Right lobe of liver (tissue), 6 donors: ENCODE data around the gene ITGA8. TPM values are rescaled to one million over a fixed set of nuclear protein-coding genes. Genes with fewer than 3 reads are reported as not detected.

Experiments
- ATAC-seq, 4 donors: fragments of 200-7000 bp; cut with Tn5 transposase; one replicate each; pipeline ENCODE4 v1.9.1; 2020; ENCODE audit warnings: mild to moderate bottlenecking in 4 of 4, moderate library complexity in 4 of 4
- DNase-seq, 3 donors: peaks; one replicate each; pipeline ENCODE4 v3.0.0-alpha.2; 2020
- H3K27ac ChIP-seq, 3 donors: fragments of 200-600 bp; one replicate each; pipeline ENCODE4 v1.8.0; 2022
- H3K27me3 ChIP-seq, 2 donors: fragments of 200-600 bp; one replicate each; pipeline ENCODE4 v1.8.0; 2022
- H3K36me3 ChIP-seq, 4 donors: fragments of 200-600 bp; sonication (generic) in 1 of 4; one replicate each; pipeline versions ENCODE4 v1.5.1 to v1.8.0; 2017 to 2022; ENCODE audit warnings: control low read depth in 1 of 4
- H3K4me1 ChIP-seq, 4 donors: fragments of 200-600 bp; sonication (generic) in 1 of 4; one replicate each; pipeline versions ENCODE4 v1.5.1 to v1.8.0; 2017 to 2022; ENCODE audit warnings: control low read depth in 1 of 4
- H3K4me3 ChIP-seq, 3 donors: fragments of 200-600 bp; one replicate each; pipeline ENCODE4 v1.8.0; 2022
- H3K9me3 ChIP-seq, 4 donors: fragments of 200-600 bp; sonication (generic) in 1 of 4; one replicate each; pipeline versions ENCODE4 v1.5.1 to v1.8.0; 2017 to 2022; ENCODE audit warnings: control low read depth in 1 of 4
- CTCF ChIP-seq, 4 donors: fragments of 200-600 bp in 3 of 4; fragments of 450-650 bp in 1 of 4; IDR thresholded peaks; one replicate each; pipeline versions ENCODE4 v1.5.1 to v1.8.0; 2016 to 2022; ENCODE audit warnings: antibody characterized with exemption in 4 of 4, mild to moderate bottlenecking in 2 of 4
- POLR2A ChIP-seq: fragments of 450-650 bp; IDR thresholded peaks from one replicate; pipeline ENCODE4 v1.6.1; 2017; ENCODE audit warnings: antibody characterized with exemption, mild to moderate bottlenecking
- WGBS: methylation state at CpG from one replicate; pipeline ENCODE4 v1.1.6; 2018; ENCODE audit warnings: low coverage, low lambda C conversion rate; ENCODE audit not compliant: insufficient coverage; ENCODE audit errors: missing lambda C conversion rate; 5-methylcytosine and 5-hydroxymethylcytosine counted together
- intact Hi-C, 2 donors: fragments of 100-400 bp; cut with DNase I; formaldehyde crosslinking; loops; one replicate each; pipeline versions ENCODE4 v1.11.2 to v1.14.1; 2022
- total RNA-seq, 6 experiments: library from RNA; depleted of rRNA in 2 of 6; stranded (reverse); fragments of >200 nt in 2 of 6; fragmentation: NEBNext Ultra II Directional in 3 of 6; extraction: Animal tissue kit (Norgen Biotek cat#: 25700) in 3 of 6; gene quantifications; one replicate each; pipeline versions ENCODE4 v1.1.0 to v1.2.4, GENCODE V29; 2016 to 2023
- donor health status: DM: no; HTN: yes; CAD: no.
- donor health status: DM: no; HTN: no; CAD: no.
- donor health status: DM: no; HTN: no; CAD: no.
- donor health status: DM: no; HTN: yes; CAD: no.
- donor health status: DM: no; HTN: yes; CAD: no.

The ITGA8 gene
- total RNA-seq, 6 experiments from 2014 or later, result 0.18 to 0.80 (median 0.36) TPM

- TF ChIP-seq POLR2A (no peak), CTCF (IDR thresholded peaks at IDR 0.05) (no peak)
- 54% methylated on average over 5 of the region's 5 CpGs for WGBS
- no peaks in the 10 kb centered on the region for H3K4me1 ChIP-seq
- no peak overlapping the region for H3K4me3 ChIP-seq
- intact Hi-C loops, result no loop called here
- no peak overlapping the region for H3K27ac ChIP-seq
- DNase-seq (no peak), ATAC-seq (no peak)
- H3K9me3 ChIP-seq, result no peaks in the 10 kb centered on the region
- no peaks in the 10 kb centered on the region for H3K27me3 ChIP-seq
- H3K36me3 ChIP-seq, result no peaks in the 10 kb centered on the region
These were observed 58.1 kb downstream of the ITGA8 start for GRCh38 chr10:15661574-15661973.

GRCh38 chr10:15660990-15661389 lies 58.7 kb downstream of the ITGA8 start:
- intact Hi-C loops, result no loop called here
- WGBS, result 42% methylated on average over 2 of the region's 5 CpGs
- Histone ChIP-seq H3K27me3 (no peaks in the 10 kb centered on the region), H3K4me3 (no peak overlapping the region), H3K4me1 (no peaks in the 10 kb centered on the region), H3K27ac (no peak overlapping the region), H3K36me3 (no peaks in the 10 kb centered on the region), H3K9me3 (no peaks in the 10 kb centered on the region)
- DNase-seq, result no peak
- TF ChIP-seq POLR2A (no peak), CTCF (IDR thresholded peaks at IDR 0.05) (no peak)
- no peak for ATAC-seq

GRCh38 chr10:15658069-15658702 lies 61.5 kb downstream of the ITGA8 start:
- 42% methylated on average over 5 of the region's 5 CpGs for WGBS
- H3K27ac ChIP-seq, result no peak overlapping the region
- no peak for DNase-seq

GRCh38 chr10:15652757-15653156 lies 67.0 kb downstream of the ITGA8 start:
- no peak for ATAC-seq
- H3K27ac ChIP-seq, result no peak overlapping the region
- no peaks in the 10 kb centered on the region for H3K4me1 ChIP-seq
- no peak for TF ChIP-seq CTCF (IDR thresholded peaks at IDR 0.05)
- no peak for TF ChIP-seq POLR2A
- DNase-seq, result no peak
- no peaks in the 10 kb centered on the region for H3K27me3 ChIP-seq
- no peaks in the 10 kb centered on the region for H3K9me3 ChIP-seq
- no peaks in the 10 kb centered on the region for H3K36me3 ChIP-seq
- H3K4me3 ChIP-seq, result no peak overlapping the region
- intact Hi-C loops, result no loop called here
- 75% methylated on average over 2 of the region's 4 CpGs for WGBS

More at GRCh38 chr10:15658069-15658702, 61.5 kb downstream of the ITGA8 start:
- TF ChIP-seq POLR2A (no peak), CTCF (IDR thresholded peaks at IDR 0.05) (no peak)
- H3K4me3 ChIP-seq, result no peak overlapping the region
- no peaks in the 10 kb centered on the region for H3K36me3 ChIP-seq
- intact Hi-C loops, result no loop called here
- no peaks in the 10 kb centered on the region for H3K9me3 ChIP-seq
- no peaks in the 10 kb centered on the region for H3K4me1 ChIP-seq
- peak in 3 of 4 donors; percentile 28 to 67 (median 59) for ATAC-seq
- no peaks in the 10 kb centered on the region for H3K27me3 ChIP-seq

- no peaks in the 10 kb centered on the region for H3K27me3 ChIP-seq
- no peaks in the 10 kb centered on the region for H3K9me3 ChIP-seq
- WGBS, result 64% methylated on average over 7 of the region's 7 CpGs
- H3K4me1 ChIP-seq, result no peaks in the 10 kb centered on the region
- H3K4me3 ChIP-seq, result no peak overlapping the region
- DNase-seq (no peak), ATAC-seq (no peak)
- H3K27ac ChIP-seq, result no peak overlapping the region
- TF ChIP-seq POLR2A (no peak), CTCF (IDR thresholded peaks at IDR 0.05) (no peak)
- no peaks in the 10 kb centered on the region for H3K36me3 ChIP-seq
- intact Hi-C loops, result no loop called here
These were observed 67.6 kb downstream of the ITGA8 start for GRCh38 chr10:15652117-15652516.
